ENCODE measurements around the gene PLAC9. TPM values are rescaled to one million over a fixed set of nuclear protein-coding genes. Genes with fewer than 3 reads are reported as not detected.

PLAC9 gene
- total RNA-seq, 2 donors from 2014 or later, result 25.5 to 36.3 TPM

GRCh38 chr10:80183436-80183835 is 50.9 kb downstream of the PLAC9 start:
- Histone ChIP-seq H3K9me3 (no peaks in the 10 kb centered on the region), H3K4me1 (peaks cover 0 to 97% of the 10 kb centered on the region in 2 donors), H3K36me3 (no peaks in the 10 kb centered on the region), H3K27ac (peak overlapping the region; percentile 87 to 92), H3K27me3 (no peaks in the 10 kb centered on the region), H3K4me3 (no peak overlapping the region)
- no peak for TF ChIP-seq CTCF (IDR thresholded peaks at IDR 0.05)
- DNase-seq (ENCODE audit: low spot score), result no peak

DNA sequence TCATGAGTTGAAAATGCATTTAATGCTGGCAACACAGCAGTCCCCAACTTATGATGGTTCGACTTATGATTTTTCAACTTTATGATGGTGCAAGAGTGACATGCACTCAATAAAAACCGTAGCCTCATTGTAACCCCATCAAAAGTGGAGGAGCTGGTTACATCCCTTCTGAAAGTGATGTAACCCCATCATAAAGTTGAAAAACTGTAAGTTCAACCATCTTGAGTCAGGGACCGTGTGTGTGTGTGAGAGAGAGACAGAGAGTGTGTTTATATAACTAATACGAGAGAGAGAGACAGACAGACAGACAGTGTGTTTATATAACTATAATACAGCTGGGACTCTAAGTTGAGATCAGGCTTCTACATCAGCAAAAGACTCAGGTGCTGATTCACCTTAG is 51.8 kb downstream of the PLAC9 start:
- Histone ChIP-seq H3K36me3 (no peaks in the 10 kb centered on the region), H3K27ac (peak overlapping the region; percentile 87 to 92), H3K4me3 (no peak overlapping the region), H3K9me3 (no peaks in the 10 kb centered on the region), H3K27me3 (no peaks in the 10 kb centered on the region), H3K4me1 (peaks cover 0 to 97% of the 10 kb centered on the region in 2 donors)
- no peak for TF ChIP-seq CTCF (IDR thresholded peaks at IDR 0.05)
- no peak for DNase-seq (ENCODE audit: low spot score)

- no peak for DNase-seq (ENCODE audit: low spot score)
- no peak for TF ChIP-seq CTCF (IDR thresholded peaks at IDR 0.05)
- Histone ChIP-seq H3K27ac (peak overlapping the region; percentile 87 to 92), H3K36me3 (no peaks in the 10 kb centered on the region), H3K4me3 (no peak overlapping the region), H3K27me3 (no peaks in the 10 kb centered on the region), H3K4me1 (peaks cover 0 to 94% of the 10 kb centered on the region in 2 donors), H3K9me3 (no peaks in the 10 kb centered on the region)
These were observed 53.2 kb downstream of the PLAC9 start for GRCh38 chr10:80185578-80186299.

DNA sequence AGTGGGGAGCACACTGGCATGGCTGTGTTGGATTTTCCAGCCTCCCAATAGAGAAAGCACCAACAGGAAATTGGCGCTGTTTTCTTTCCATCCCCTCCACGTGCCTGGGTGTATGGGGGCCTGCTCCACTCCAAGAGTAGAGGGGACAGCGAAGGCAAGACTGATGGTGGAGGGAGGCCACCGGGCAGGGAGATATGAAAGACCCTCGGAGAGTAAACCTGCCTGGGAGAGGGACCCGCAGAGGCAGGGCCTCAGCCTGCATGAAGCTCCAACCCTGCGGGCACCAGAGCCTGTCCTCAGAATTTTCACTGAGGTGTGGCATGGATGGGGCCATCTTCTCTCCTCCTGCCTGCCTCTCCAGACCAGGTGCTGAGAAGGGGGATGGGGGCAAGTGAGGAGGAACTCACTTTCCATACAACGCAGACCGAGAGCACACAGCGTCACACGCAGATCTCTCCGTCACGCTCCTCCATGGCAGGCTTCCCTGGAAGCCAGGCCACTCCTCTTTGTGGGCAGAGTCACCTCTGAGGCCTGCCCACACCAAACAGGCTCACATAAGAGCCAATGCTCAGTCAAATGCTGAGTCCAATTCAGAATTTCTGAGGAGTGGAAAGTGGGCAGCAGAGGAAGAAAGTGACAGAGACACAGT is 54.0 kb downstream of the PLAC9 start:
- Histone ChIP-seq H3K27ac (peak overlapping the region; percentile 87 to 92), H3K27me3 (no peaks in the 10 kb centered on the region), H3K36me3 (no peaks in the 10 kb centered on the region), H3K4me1 (peaks cover 0 to 95% of the 10 kb centered on the region in 2 donors), H3K4me3 (no peak overlapping the region), H3K9me3 (no peaks in the 10 kb centered on the region)
- no peak for TF ChIP-seq CTCF (IDR thresholded peaks at IDR 0.05)
- DNase-seq (ENCODE audit: low spot score), result no peak

- H3K27ac ChIP-seq, result peak overlapping the region; percentile 87 to 92
- no peaks in the 10 kb centered on the region for H3K9me3 ChIP-seq
- no peak overlapping the region for H3K4me3 ChIP-seq
- H3K27me3 ChIP-seq, result no peaks in the 10 kb centered on the region
- no peak for DNase-seq (ENCODE audit: low spot score)
- peaks cover 0 to 96% of the 10 kb centered on the region in 2 donors for H3K4me1 ChIP-seq
- H3K36me3 ChIP-seq, result no peaks in the 10 kb centered on the region
- TF ChIP-seq CTCF (IDR thresholded peaks at IDR 0.05), result no peak
These were observed 54.5 kb downstream of the PLAC9 start for GRCh38 chr10:80187060-80187459.
